HepG2 (cell line): ENCODE results near the gene GNG5. TPM values are rescaled to one million over a fixed set of nuclear protein-coding genes. Genes with fewer than 3 reads are reported as not detected.

Experiments
- ATAC-seq: fragments of 200-7000 bp; cut with Tn5 transposase; 3 replicates; pipeline ENCODE4 v1.9.1; 2020; ENCODE audit warnings: mild to moderate bottlenecking, moderate library complexity
- BruUV-seq: library from RNA; stranded (reverse); fragments of 400-500 nt; replicated peaks from 2 replicates; lab custom pipeline; 2021; lab: Mats Ljungman, UMichigan
- CTCF ChIA-PET: fragments of 300-600 bp; formaldehyde crosslinking; extraction: SDS; loops from one replicate; lab custom pipeline; 2021; ENCODE audit warnings: low total read pairs, inconsistent platforms, low intra/inter-chr PET ratio; lab: Yijun Ruan, JAX
- POLR2A ChIA-PET: fragments of 350-600 bp; sonication (Branson Sonifier 250); formaldehyde crosslinking; loops from one replicate; lab custom pipeline; 2020; ENCODE audit warnings: antibody characterized with exemption, inconsistent platforms; lab: Yijun Ruan, JAX
- DNase-seq: peaks from one replicate; pipeline ENCODE4 v3.0.0-alpha.2; 2015; ENCODE audit warnings: low spot score
- FAIRE-seq: peaks from 3 replicates; lab custom pipeline; 2011; peaks lifted over from hg19 to GRCh38; lab: Jason Lieb, UNC
- H2AFZ ChIP-seq: one replicate; pipeline ENCODE4 v1.6.1; 2011; ENCODE audit warnings: low read length, inconsistent platforms
- H3K27ac ChIP-seq: fragments of 300-600 bp; 3 replicates; pipeline ENCODE4 v1.8.0; 2011; ENCODE audit warnings: mixed run types, mild to moderate bottlenecking, mixed read lengths, low read length, inconsistent platforms; ENCODE audit not compliant: insufficient read depth; ENCODE audit errors: extremely low read length
- H3K27me3 ChIP-seq, 2 experiments: fragments of 200-600 bp in 1 of 2; 2 replicates in 1 of 2; 3 replicates in 1 of 2; pipeline versions ENCODE4 v1.6.0 to v1.8.0; 2011; ENCODE audit warnings: low read length in 2 of 2, mild to moderate bottlenecking in 2 of 2, moderate library complexity in 2 of 2, inconsistent platforms in 1 of 2; ENCODE audit not compliant: insufficient read depth in 2 of 2, control insufficient read depth in 1 of 2
- H3K36me3 ChIP-seq, 2 experiments: fragments of 200-600 bp in 1 of 2; replicated peaks in 1 of 2; 2 replicates in 1 of 2; 3 replicates in 1 of 2; pipeline versions ENCODE4 v1.5.1 to v1.8.0; 2011; ENCODE audit warnings: low read length in 2 of 2, inconsistent platforms in 1 of 2; ENCODE audit not compliant: insufficient read depth in 2 of 2, control insufficient read depth in 1 of 2
- H3K4me1 ChIP-seq: 2 replicates; pipeline ENCODE4 v1.5.1; 2012; ENCODE audit warnings: low read length, inconsistent platforms; ENCODE audit not compliant: insufficient read depth
- H3K4me2 ChIP-seq: 2 replicates; pipeline ENCODE4 v1.6.0; 2011; ENCODE audit warnings: low read depth, low read length, inconsistent platforms
- H3K4me3 ChIP-seq, 3 experiments: fragments of 200-600 bp in 1 of 3; sonication (generic), shearing (Covaris generic) in 1 of 3; replicated peaks in 1 of 3; 2 replicates each; pipeline ENCODE4 v1.5.1; 2011 to 2016; ENCODE audit warnings: low read length in 3 of 3, inconsistent platforms in 2 of 3, low read depth in 2 of 3, mild to moderate bottlenecking in 2 of 3, control low read depth in 1 of 3, mixed read lengths in 1 of 3; ENCODE audit not compliant: insufficient read depth in 1 of 3
- H3K79me2 ChIP-seq: one replicate; pipeline ENCODE4 v1.6.1; 2011; ENCODE audit warnings: low read length, inconsistent platforms; ENCODE audit not compliant: insufficient read depth
- H3K9ac ChIP-seq: 2 replicates; pipeline ENCODE4 v1.6.0; 2011; ENCODE audit warnings: mild to moderate bottlenecking, low read depth, low read length, inconsistent platforms; ENCODE audit not compliant: insufficient read depth
- H3K9me3 ChIP-seq: 2 replicates; pipeline ENCODE4 v1.5.1; 2012; ENCODE audit warnings: mild to moderate bottlenecking, low read length
- H4K20me1 ChIP-seq: 2 replicates; pipeline ENCODE4 v1.6.0; 2011; ENCODE audit warnings: inconsistent platforms, mild to moderate bottlenecking, low read length, moderate library complexity; ENCODE audit not compliant: insufficient read depth
- CEBPG ChIP-seq: IDR thresholded peaks from 2 replicates; pipeline ENCODE4 v1.6.1; 2016
- ETV5 ChIP-seq: IDR thresholded peaks from 2 replicates; pipeline ENCODE4 v1.6.1; 2018; ENCODE audit warnings: missing biosample characterization, missing genetic modification reagents, inconsistent platforms, borderline replicate concordance
- HOXA7 ChIP-seq: sonication (generic); formaldehyde crosslinking; IDR thresholded peaks from 2 replicates; pipeline ENCODE4 v1.8.1; 2022; ENCODE audit warnings: mild to moderate bottlenecking, missing genetic modification reagents, moderate library complexity
- HOXA9 ChIP-seq: sonication (generic); formaldehyde crosslinking; IDR thresholded peaks from 2 replicates; pipeline ENCODE4 v1.8.1; 2022; ENCODE audit warnings: missing genetic modification reagents, mild to moderate bottlenecking, moderate library complexity, borderline replicate concordance
- ISX ChIP-seq: sonication (generic); formaldehyde crosslinking; conservative IDR thresholded peaks from 2 replicates; pipeline ENCODE4 v1.5.0; 2020; ENCODE audit warnings: missing genetic modification reagents
- MATR3 ChIP-seq: sonication (generic); formaldehyde crosslinking; IDR thresholded peaks from 2 replicates; pipeline ENCODE4 v1.4.0; 2020; ENCODE audit warnings: missing genetic modification reagents
- MLLT10 ChIP-seq: sonication (generic); formaldehyde crosslinking; IDR thresholded peaks from 2 replicates; pipeline ENCODE4 v1.4.0; 2020; ENCODE audit warnings: missing genetic modification reagents
- NFKBIZ ChIP-seq: IDR thresholded peaks from 2 replicates; pipeline ENCODE4 v1.6.1; 2018; ENCODE audit warnings: missing genetic modification reagents, missing compliant biosample characterization
- TRIM24 ChIP-seq: sonication (generic); formaldehyde crosslinking; IDR thresholded peaks from 2 replicates; pipeline ENCODE4 v1.8.0; 2022; ENCODE audit warnings: mild to moderate bottlenecking, missing genetic modification reagents
- ZBTB2 ChIP-seq: sonication (generic); formaldehyde crosslinking; IDR thresholded peaks from 2 replicates; pipeline ENCODE4 v1.8.0; 2022; ENCODE audit warnings: low read depth, missing genetic modification reagents
- ZHX1 ChIP-seq: sonication (generic); formaldehyde crosslinking; IDR thresholded peaks from 2 replicates; pipeline ENCODE4 v1.8.1; 2022; ENCODE audit warnings: low read depth, mild to moderate bottlenecking, missing genetic modification reagents
- ZNF354B ChIP-seq: sonication (generic); formaldehyde crosslinking; IDR thresholded peaks from 2 replicates; pipeline ENCODE4 v1.8.0; 2022; ENCODE audit warnings: mild to moderate bottlenecking, missing genetic modification reagents
- ZNF546 ChIP-seq: sonication (generic); formaldehyde crosslinking; conservative IDR thresholded peaks from 2 replicates; pipeline ENCODE4 v1.8.1; 2023; ENCODE audit warnings: mild to moderate bottlenecking, missing genetic modification reagents
- ZNF660 ChIP-seq: sonication (generic); formaldehyde crosslinking; IDR thresholded peaks from 2 replicates; pipeline ENCODE4 v1.5.1; 2020; ENCODE audit warnings: mild to moderate bottlenecking, low read depth, missing genetic modification reagents, borderline replicate concordance
- ZNF781 ChIP-seq: sonication (generic); formaldehyde crosslinking; IDR thresholded peaks from 2 replicates; pipeline ENCODE4 v1.5.1; 2020; ENCODE audit warnings: borderline replicate concordance, mild to moderate bottlenecking, missing genetic modification reagents; ENCODE audit errors: not compliant biosample characterization
- ZNF83 ChIP-seq: sonication (generic); formaldehyde crosslinking; IDR thresholded peaks from 2 replicates; pipeline ENCODE4 v1.4.0; 2020; ENCODE audit warnings: missing genetic modification reagents, mild to moderate bottlenecking, borderline replicate concordance
- WGBS: methylation state at CpG from one replicate; pipeline ENCODE4 v1.1.6; 2017; ENCODE audit warnings: low lambda C conversion rate; 5-methylcytosine and 5-hydroxymethylcytosine counted together
- in situ Hi-C: cut with HindIII; loops from 2 replicates; pipeline ENCODE4 v1.10.0; 2017; ENCODE audit warnings: low pct_unique_long_range_greater_than_20kb; ENCODE audit not compliant: extremely low pct_ligation_motif_present
- intact Hi-C: fragments of 100-400 bp; cut with micrococcal nuclease; formaldehyde crosslinking; loops from one replicate; pipeline ENCODE4 v1.10.0; 2022; ENCODE audit not compliant: unreplicated experiment
- polyA plus RNA-seq, 8 experiments: library from polyadenylated mRNA; depleted of rRNA in 3 of 8; stranded (reverse) in 7 of 8; unstranded in 1 of 8; fragments of >200 nt; fragmentation: Illumina TruSeq in 4 of 8; extraction: Trizol in 4 of 8; gene quantifications; 2 replicates each; pipeline versions ENCODE4 v1.2.1 to v1.2.3, GENCODE V29; 2011 to 2016; ENCODE audit warnings: low read depth in 4 of 8, missing spikeins in 1 of 8, mixed read lengths in 1 of 8; ENCODE audit not compliant: insufficient read depth in 1 of 8
- total RNA-seq, 5 experiments: library from RNA; depleted of rRNA; stranded (reverse); fragments of >200 nt; fragmentation: Illumina TruSeq; extraction: Trizol; gene quantifications; 2 replicates each; pipeline ENCODE4 v1.2.3, GENCODE V29; 2016; ENCODE audit warnings: low read depth in 1 of 5
- TF ChIP-seq, protein P1 (sequence below): sonication (generic); formaldehyde crosslinking; IDR thresholded peaks from 2 replicates; pipeline ENCODE4 v1.4.0; 2020; ENCODE audit warnings: missing genetic modification reagents; ENCODE audit errors: not compliant biosample characterization

GNG5 gene
- total and polyA plus RNA-seq, 2 of the 13 experiments (the other 11 are each of a cell fraction or from before 2014, with no cell fraction given): 103 to 137 TPM

DNA sequence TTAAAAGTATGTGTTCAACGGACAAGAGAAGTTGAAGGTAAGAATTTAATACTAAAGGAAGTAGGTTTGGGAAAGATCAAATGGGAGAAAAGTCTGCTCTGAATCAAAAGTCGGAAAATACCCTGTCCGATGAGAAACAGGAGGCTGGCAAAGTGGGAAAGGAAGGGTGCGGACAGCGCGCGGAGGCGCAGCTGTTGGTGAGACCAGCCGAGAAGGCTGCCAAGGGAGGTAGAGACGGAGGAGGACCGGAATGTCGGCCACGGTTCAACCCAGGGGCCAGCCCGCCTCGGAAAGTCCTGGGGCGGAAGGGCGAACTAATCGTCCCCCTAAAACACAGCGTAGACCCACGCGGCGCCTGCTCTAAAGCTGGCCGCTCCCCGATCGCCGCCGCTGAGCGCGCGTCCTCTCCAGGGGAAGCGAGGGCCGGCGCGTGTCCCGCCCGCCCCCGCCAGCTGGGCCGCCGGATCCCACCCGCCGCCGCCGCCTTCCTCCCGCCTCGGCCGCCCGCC lies 834 bp downstream of the GNG5 start (continued):
- TF ChIP-seq MATR3 (CRISPR knock-in tag): no peak
- TF ChIP-seq ZHX1 (CRISPR knock-in tag): no peak
- peak; percentile 65; the same call in 1 of the 2 replicates for TF ChIP-seq ISX (CRISPR knock-in tag)
- no peak for TF ChIP-seq MLLT10 (CRISPR knock-in tag)
- TF ChIP-seq ZNF660: no peak

DNA sequence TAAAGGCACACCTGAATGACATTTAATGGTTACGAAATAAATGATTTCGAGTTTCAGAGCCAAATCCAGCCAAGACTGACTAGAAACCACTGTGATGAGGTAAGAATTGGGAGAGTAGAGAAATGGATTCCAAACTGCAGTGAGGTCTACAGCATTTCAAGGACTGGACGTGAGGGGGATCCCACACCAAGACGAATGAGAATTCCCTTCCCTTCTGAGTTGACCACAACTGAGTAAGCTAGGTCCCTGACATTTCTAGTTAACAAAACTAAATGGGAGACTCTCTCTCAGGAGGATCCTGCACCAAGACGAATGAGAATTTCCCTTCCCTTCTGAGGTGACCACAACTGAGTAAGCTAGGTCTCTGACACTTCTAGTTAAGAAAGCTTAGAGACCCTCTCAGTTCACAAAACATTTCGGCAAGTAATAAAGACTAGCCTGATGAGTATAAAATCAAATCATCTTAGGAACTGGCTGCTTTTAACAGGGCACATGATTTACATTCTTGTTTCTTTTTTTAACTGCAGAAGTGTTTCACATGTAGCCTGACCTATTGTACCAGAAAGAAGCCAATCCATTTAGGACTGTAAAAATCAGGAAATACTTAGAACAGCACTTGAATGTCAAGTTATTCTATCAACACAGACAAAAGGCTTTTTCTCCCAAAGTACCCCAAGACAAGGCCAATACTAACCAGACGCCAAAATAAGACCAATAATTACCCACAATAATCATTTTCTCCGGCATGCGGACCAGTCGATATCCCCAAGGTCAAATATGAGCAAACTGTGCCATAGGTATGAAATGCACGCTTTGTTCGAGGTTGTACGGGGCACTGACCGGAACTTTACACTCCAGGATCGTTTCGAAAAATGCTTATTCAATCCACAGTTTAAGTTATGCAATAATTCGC lies 1.5 kb downstream of the GNG5 start:
- Histone ChIP-seq H3K27me3 (no peaks in the 10 kb centered on the region), H3K9me3 (no peaks in the 10 kb centered on the region), H3K27ac (peak overlapping the region; percentile 99), H3K4me3 (peak overlapping the region; percentile 92 to 97 (median 97)), H2AFZ (no peak overlapping the region), H3K4me2 (peak overlapping the region; percentile 96), H3K36me3 (peaks cover 4 to 14% of the 10 kb centered on the region in 2 experiments; a peak in 4 of 5 replicates), H3K9ac (peak overlapping the region; percentile 99), H4K20me1 (peaks cover 49% of the 10 kb centered on the region), H3K4me1 (peaks cover 56% of the 10 kb centered on the region), H3K79me2 (peaks cover 61% of the 10 kb centered on the region)
- BruUV-seq: TSS peak; percentile 45
- DNase-seq: peak; percentile 81
- peak; percentile 68 for FAIRE-seq
- in situ Hi-C loops (loop anchor here (5.0 kb wide), 1 partner anchor 67 kb away; the partner anchor contains the start of gene CTBS), intact Hi-C loops (loop anchor here (1.0 to 5.0 kb wide), 2 partner anchors 37 to 99 kb away; no protein-coding TSS in a partner anchor)
- ChIA-PET POLR2A (interaction anchor here (0.6 to 4.9 kb wide), 6 partner anchors 11 to 79 kb away, joined by 3 to 90 read pairs (median 5); partner anchors contain the start of genes CTBS and RPF1), CTCF (no interaction called here)
- WGBS: 2% methylated on average over 17 of the region's 17 CpGs
- peak; percentile 59 for ATAC-seq
- peak; percentile 81; the same call in 1 of the 2 replicates for TF ChIP-seq ETV5 (CRISPR knock-in tag)
- TF ChIP-seq HOXA7 (CRISPR knock-in tag): no peak
- no peak for TF ChIP-seq HOXA9 (CRISPR knock-in tag)
- no peak for TF ChIP-seq ZBTB2 (CRISPR knock-in tag)
- peak; percentile 86 for TF ChIP-seq CEBPG (CRISPR knock-in tag)
- 0 out of 2 replicates have a peak, but pooled peaks have one; percentile 33 for TF ChIP-seq NFKBIZ (CRISPR knock-in tag)
- no peak for TF ChIP-seq ZNF546
- TF ChIP-seq ZNF83 (CRISPR knock-in tag): no peak
- no peak for TF ChIP-seq ZNF781
- TF ChIP-seq TRIM24 (CRISPR knock-in tag): no peak
- TF ChIP-seq, protein P1, sequence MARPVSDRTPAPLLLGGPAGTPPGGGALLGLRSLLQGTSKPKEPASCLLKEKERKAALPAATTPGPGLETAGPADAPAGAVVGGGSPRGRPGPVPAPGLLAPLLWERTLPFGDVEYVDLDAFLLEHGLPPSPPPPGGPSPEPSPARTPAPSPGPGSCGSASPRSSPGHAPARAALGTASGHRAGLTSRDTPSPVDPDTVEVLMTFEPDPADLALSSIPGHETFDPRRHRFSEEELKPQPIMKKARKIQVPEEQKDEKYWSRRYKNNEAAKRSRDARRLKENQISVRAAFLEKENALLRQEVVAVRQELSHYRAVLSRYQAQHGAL (CRISPR knock-in tag): no peak
- no peak for TF ChIP-seq ZNF354B (CRISPR knock-in tag)
